GM12875 (cell line): Measurements from ENCODE around the gene PELI2.

ENCODE experiments used
- H3K4me3 ChIP-seq: one replicate; pipeline ENCODE4 v1.5.1; 2011; ENCODE audit warnings: low read depth, low read length, control low read depth
- TF ChIP-seq, protein P1 (sequence below): IDR thresholded peaks from 2 replicates; pipeline ENCODE4 v1.5.1; 2011; ENCODE audit warnings: low read depth, mild to moderate bottlenecking, control low read depth, inconsistent platforms, low read length, moderate library complexity, borderline replicate concordance; ENCODE audit not compliant: insufficient read depth

Gene PELI2

DNA sequence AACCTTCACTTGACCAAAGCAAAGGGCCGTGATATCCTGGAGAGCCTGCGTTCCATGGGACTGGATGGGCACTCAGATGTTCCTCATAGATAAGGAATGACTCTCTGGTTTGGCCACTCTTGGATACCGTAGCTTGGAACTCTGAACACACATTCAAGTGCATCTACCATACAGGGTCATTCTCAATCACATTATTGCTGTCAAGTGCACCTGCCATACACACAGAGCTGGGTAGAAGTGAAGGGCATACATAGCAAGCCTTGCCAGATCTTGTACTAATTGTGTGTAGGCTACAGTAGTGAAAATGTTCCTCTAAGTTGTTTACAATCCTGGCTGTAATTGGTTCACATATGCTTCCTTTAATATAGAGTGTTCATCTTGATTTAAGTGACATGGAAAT, 58.3 kb downstream of the PELI2 start:
- no peak overlapping the region for H3K4me3 ChIP-seq
- TF ChIP-seq, protein P1, sequence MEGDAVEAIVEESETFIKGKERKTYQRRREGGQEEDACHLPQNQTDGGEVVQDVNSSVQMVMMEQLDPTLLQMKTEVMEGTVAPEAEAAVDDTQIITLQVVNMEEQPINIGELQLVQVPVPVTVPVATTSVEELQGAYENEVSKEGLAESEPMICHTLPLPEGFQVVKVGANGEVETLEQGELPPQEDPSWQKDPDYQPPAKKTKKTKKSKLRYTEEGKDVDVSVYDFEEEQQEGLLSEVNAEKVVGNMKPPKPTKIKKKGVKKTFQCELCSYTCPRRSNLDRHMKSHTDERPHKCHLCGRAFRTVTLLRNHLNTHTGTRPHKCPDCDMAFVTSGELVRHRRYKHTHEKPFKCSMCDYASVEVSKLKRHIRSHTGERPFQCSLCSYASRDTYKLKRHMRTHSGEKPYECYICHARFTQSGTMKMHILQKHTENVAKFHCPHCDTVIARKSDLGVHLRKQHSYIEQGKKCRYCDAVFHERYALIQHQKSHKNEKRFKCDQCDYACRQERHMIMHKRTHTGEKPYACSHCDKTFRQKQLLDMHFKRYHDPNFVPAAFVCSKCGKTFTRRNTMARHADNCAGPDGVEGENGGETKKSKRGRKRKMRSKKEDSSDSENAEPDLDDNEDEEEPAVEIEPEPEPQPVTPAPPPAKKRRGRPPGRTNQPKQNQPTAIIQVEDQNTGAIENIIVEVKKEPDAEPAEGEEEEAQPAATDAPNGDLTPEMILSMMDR = no peak

DNA sequence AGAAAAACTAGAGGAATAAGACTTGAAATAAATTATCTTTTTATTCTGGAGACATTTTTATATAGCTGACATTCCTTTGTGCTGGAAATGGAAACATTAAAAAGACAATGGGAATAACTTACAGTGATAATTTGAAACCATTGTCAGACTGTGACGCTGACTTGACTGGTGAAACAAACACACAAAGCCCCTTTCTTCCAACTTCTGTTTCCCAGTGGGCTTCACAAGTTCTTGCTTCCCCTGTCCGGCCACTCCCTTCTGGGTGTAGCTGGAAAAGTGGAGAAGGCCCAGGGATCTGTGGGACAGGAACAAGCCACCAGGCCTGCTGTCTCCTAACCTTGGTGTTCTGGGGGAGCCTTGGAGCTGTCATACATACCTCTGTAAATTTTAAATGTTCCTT, 58.8 kb downstream of the PELI2 start:
- TF ChIP-seq, protein P1 = no peak
- H3K4me3 ChIP-seq = no peak overlapping the region

DNA sequence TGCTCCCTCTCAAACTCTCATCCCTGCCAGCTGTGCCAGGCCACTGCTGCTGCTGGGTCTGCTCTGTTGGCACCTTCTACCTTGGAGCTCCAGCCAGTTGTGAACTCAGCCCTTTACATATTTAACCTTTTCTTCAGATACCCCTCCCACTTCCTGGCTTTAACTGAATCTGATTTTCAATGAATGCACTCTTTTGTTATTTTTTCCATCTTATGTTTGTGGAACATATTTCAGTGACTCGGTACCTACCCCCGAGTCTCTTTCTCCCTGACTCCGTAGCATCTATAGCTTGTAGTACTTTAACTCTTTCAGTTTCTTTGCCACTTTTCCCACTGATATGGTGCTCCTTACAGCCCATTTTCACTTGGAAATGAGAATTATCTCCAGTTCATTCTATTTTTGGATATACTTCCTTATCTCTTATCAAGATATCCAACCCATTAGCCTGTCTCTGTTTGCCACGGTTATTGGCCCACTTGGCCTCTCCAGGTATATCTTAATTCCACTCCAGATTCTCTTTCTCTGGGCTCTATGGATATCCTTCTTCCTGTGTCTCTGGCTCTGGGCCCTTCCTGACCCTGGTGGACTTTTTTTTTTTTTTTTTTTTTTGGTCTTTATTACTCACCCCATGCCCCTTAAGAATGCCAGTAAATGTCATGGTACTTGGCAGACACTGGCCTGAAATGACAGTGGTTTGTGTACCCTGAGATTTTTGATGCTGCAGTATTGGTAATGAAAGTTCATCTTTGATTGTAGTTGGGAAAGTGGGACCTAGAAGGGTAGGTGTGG, 62.7 kb downstream of the PELI2 start:
- TF ChIP-seq, protein P1 = no peak
- no peak overlapping the region for H3K4me3 ChIP-seq

DNA sequence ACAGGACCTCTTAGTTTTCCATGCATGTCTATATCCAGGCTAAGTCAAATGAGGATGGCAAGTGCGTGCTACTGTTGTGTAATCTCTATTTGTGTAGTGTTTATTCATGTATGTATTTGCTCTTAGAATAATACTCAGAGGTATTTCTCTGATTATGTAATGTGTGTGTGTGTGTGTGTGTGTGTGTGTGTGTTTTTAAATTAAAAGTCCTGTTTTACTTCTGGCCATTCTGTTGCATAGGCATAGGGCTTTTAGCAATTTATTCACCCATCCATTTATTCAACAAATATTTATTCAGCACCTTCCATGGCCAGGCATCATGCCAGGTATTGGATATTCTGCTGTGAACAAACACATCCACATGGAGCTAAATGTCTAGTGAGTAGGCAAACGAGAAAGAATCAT, 63.5 kb downstream of the PELI2 start:
- H3K4me3 ChIP-seq = no peak overlapping the region
- TF ChIP-seq, protein P1 = no peak

DNA sequence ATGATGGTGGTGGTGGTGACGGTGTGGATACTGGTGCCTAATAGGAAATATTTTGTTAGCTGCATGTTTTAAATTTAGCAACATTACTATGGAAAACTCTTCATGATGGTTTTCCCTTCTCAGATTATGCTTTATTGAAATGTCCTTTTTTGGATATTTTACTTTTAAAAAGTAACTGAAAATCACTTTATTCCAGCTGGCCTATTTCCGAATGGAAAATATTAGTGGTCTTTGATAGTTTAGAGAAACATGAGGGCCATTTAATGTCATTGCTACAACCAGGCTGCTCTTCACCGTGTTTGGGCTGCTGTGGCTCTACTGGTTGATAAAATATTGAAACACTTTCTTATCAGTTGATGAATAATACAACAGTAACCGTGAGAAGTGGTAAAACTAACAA, 64.2 kb downstream of the PELI2 start:
- TF ChIP-seq, protein P1 = no peak
- H3K4me3 ChIP-seq = no peak overlapping the region

DNA sequence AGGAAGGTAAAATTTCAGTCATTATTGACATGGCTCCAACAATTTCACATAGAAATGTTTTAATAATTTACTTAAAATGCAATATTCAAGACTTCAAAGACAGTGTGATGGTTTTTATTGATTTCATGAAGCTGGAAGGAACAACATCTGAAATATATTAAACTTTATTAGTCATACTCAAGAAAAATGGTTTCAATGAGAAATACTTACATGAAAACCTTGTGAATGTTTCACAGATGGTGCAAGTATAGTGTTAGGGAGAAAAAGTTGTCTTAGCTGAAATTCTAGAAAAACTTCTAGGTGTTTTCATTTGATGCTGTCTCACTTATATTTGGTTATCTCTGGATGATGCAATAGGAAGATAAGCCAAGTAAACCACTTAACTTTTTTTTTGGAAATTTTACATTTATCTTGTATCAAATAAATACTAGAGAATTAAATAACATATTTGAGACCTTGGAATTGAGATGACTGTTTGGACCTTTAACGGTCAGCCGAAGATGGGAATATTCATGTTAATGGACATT, 65.5 kb downstream of the PELI2 start:
- no peak overlapping the region for H3K4me3 ChIP-seq
- TF ChIP-seq, protein P1 = no peak

DNA sequence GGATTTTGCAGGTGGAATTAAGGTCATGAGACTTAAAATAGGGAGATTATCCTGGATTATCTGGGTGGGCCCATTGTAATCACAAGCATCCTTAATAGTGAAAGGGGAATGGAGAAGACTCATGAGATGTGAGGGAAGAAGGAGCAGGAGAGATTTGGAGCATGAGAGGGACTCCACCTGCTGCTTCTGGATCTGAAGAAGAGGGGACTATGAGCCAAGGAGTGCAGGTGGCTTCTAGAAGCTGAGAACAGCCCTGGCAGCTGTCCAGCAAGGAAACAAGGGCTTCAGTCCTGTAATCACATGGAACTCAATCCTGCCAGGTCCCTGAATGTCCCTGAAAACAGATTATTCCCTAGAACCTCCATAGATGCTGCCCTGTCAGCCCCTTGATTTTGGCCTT, 67.8 kb downstream of the PELI2 start:
- H3K4me3 ChIP-seq = no peak overlapping the region
- TF ChIP-seq, protein P1 = no peak
